HL-60/S4 treated with phorbol 12-myristate 13-acetate at 8.2 ng/mL for 4 days and 3 days (cell line): Measurements from ENCODE around the gene MOV10.

Source experiments
- in situ Hi-C: fragments of 300-500 bp; cut with MboI; formaldehyde crosslinking; loops from 2 replicates; pipeline ENCODE4 v1.15.0; 2022; ENCODE audit warnings: low sequenced_read_pairs

MOV10 gene

DNA sequence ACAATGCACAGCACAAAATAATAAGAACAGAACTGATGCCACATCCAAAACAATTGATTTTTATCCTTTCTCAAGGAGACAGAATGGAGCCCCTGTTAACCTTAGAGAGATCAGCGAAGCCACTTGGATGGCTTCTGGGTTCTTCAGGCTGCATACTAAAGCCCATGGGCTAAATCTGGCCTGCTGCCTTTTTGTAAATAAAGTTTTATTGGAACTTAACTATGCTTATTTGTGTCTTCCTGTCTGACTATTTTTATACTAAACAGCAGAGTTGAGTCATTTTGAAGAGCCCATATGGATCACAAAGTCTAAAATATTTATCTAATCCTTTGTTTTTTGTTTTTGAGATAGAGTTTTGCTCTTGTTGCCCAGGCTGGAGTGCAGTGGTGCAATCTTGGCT lies 57.0 kb downstream of the MOV10 start:
- in situ Hi-C loops: no loop called here

GRCh38 chr1:112735752-112736151 lies 61.3 kb downstream of the MOV10 start:
- in situ Hi-C loops: no loop called here

- in situ Hi-C loops: no loop called here
Measured at GRCh38 chr1:112737573-112737972, 63.1 kb downstream of the MOV10 start.

GRCh38 chr1:112743174-112744008 lies 68.9 kb downstream of the MOV10 start:
- in situ Hi-C loops: no loop called here

DNA sequence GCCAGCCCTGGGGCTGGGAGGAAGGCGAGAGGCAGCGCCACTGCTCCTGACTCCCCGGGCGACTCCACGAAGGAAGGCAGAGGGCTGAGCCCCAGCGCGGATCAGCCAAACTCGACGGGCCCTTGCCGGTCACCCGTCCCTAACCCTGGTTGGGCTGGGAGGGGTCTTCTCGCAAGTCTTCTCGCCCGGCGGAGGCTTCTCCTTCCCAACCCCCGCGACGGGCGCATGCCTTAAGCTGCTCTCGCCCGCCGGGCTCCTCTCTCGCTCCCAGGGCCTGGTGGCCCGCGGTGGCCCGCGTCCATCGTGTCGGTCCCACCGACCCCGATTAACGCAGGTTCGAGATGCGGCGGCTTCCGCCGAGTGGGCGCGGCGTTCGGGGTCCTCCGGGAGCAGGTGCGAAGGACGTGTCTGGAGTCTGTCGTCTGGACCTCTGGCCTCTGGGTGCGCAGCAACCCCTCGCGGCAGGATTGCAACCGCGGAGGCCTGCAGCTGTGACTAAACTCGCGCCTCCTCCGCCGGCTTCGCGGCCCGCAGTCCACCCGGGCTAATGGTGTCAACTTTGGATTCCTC lies 69.6 kb downstream of the MOV10 start:
- in situ Hi-C loops: no loop called here

DNA sequence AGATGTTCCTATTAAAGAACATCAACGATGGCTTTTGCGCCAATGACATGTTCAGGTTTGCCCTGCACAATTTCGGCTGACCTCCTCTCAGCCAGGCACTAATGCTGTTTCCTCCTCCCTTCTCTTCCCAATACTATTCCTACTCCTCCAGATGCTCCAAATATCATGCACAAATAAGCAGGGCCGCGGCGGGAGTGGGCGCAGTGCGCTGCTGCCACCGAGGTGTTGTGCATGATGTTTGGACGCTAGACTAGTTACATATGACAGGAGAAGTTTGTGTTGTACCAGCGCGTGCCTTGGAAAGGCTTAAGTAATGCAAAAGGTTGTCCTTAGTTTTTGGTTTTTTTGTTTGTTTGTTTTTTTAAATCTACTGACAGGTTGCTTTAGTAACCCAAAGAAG lies 73.9 kb downstream of the MOV10 start:
- in situ Hi-C loops: no loop called here
